GM21526 (cell line): ENCODE measurements around the gene FCRL6.

ENCODE experiments used
- ATAC-seq: cut with Tn5 transposase; IDR thresholded peaks from one replicate; pipeline ENCODE4 v1.9.1; 2021; ENCODE audit warnings: moderate library complexity; ENCODE audit not compliant: unreplicated experiment, low FRiP score

FCRL6 gene

GRCh38 chr1:159831412-159832141 lies 29.4 kb downstream of the FCRL6 start:
- no peak for ATAC-seq

GRCh38 chr1:159832309-159832708 lies 30.1 kb downstream of the FCRL6 start:
- ATAC-seq: no peak

- no peak for ATAC-seq
Measured at GRCh38 chr1:159835356-159835755, 33.2 kb downstream of the FCRL6 start.

- ATAC-seq: no peak
Measured at GRCh38 chr1:159835862-159836525, 33.8 kb downstream of the FCRL6 start.

- ATAC-seq: peak; percentile 48
Measured at GRCh38 chr1:159838715-159839114, 36.6 kb downstream of the FCRL6 start.

GRCh38 chr1:159839116-159839849 lies 37.1 kb downstream of the FCRL6 start:
- peak; percentile 77 for ATAC-seq

GRCh38 chr1:159841749-159842148 lies 39.6 kb downstream of the FCRL6 start:
- no peak for ATAC-seq

- no peak for ATAC-seq
Measured at GRCh38 chr1:159843459-159843858, 41.3 kb downstream of the FCRL6 start.

- no peak for ATAC-seq
Measured at GRCh38 chr1:159845751-159846629, 43.8 kb downstream of the FCRL6 start.

GRCh38 chr1:159847231-159847630 lies 45.1 kb downstream of the FCRL6 start:
- ATAC-seq: no peak

- ATAC-seq: no peak
Measured at GRCh38 chr1:159848326-159848725, 46.2 kb downstream of the FCRL6 start.

- ATAC-seq: no peak
Measured at GRCh38 chr1:159849626-159850366, 47.6 kb downstream of the FCRL6 start.

GRCh38 chr1:159851407-159851806 lies 49.2 kb downstream of the FCRL6 start:
- ATAC-seq: no peak

GRCh38 chr1:159853417-159854115 lies 51.4 kb downstream of the FCRL6 start:
- ATAC-seq: no peak

GRCh38 chr1:159854116-159854692 lies 52.0 kb downstream of the FCRL6 start:
- ATAC-seq: no peak

- ATAC-seq: peak; percentile 68
Measured at GRCh38 chr1:159854693-159855192, 52.6 kb downstream of the FCRL6 start.

GRCh38 chr1:159855709-159856108 lies 53.5 kb downstream of the FCRL6 start:
- no peak for ATAC-seq

GRCh38 chr1:159856576-159856975 lies 54.4 kb downstream of the FCRL6 start:
- no peak for ATAC-seq

- no peak for ATAC-seq
Measured at GRCh38 chr1:159857889-159858288, 55.7 kb downstream of the FCRL6 start.
